Glutamatergic neuron (in vitro differentiated cells): ENCODE measurements around the gene SNRPE. TPM values are rescaled to one million over a fixed set of nuclear protein-coding genes. Genes with fewer than 3 reads are reported as not detected.

Source experiments
- DNase-seq: peaks from one replicate; pipeline ENCODE4 v3.0.0; 2022
- H3K27ac Mint-ChIP-seq: one replicate; pipeline ENCODE4 v1.8.0; 2020; ENCODE audit warnings: mild to moderate bottlenecking, mixed read lengths, inconsistent platforms; ENCODE audit not compliant: unreplicated experiment
- H3K27me3 Mint-ChIP-seq: one replicate; pipeline ENCODE4 v1.8.0; 2020; ENCODE audit warnings: mild to moderate bottlenecking, moderate library complexity, mixed read lengths, inconsistent platforms; ENCODE audit not compliant: unreplicated experiment
- H3K36me3 Mint-ChIP-seq: one replicate; pipeline ENCODE4 v1.8.0; 2020; ENCODE audit warnings: mild to moderate bottlenecking, mixed read lengths, inconsistent platforms; ENCODE audit not compliant: unreplicated experiment
- H3K4me1 Mint-ChIP-seq: one replicate; pipeline ENCODE4 v1.8.0; 2020; ENCODE audit warnings: mild to moderate bottlenecking, low read depth, mixed read lengths, inconsistent platforms; ENCODE audit not compliant: unreplicated experiment
- H3K4me3 Mint-ChIP-seq: one replicate; pipeline ENCODE4 v1.8.0; 2020; ENCODE audit warnings: mild to moderate bottlenecking, mixed read lengths, inconsistent platforms; ENCODE audit not compliant: unreplicated experiment
- H3K9me3 Mint-ChIP-seq: one replicate; pipeline ENCODE4 v1.8.0; 2020; ENCODE audit warnings: mild to moderate bottlenecking, moderate library complexity, mixed read lengths, inconsistent platforms; ENCODE audit not compliant: unreplicated experiment
- total RNA-seq: library from RNA; stranded (reverse); fragmentation: NEBNext Ultra II Directional; extraction: Animal tissue kit (Norgen Biotek cat#: 25700); gene quantifications from one replicate; pipeline ENCODE4 v1.2.1, GENCODE V29; 2021; ENCODE audit not compliant: unreplicated experiment
- TF ChIP-seq, protein P1 (sequence below): fragments of 200-600 bp; sonication (generic); IDR thresholded peaks from one replicate; pipeline ENCODE4 v1.5.0; 2021; ENCODE audit not compliant: partially characterized antibody, unreplicated experiment

Gene SNRPE
- total RNA-seq, 1 donor from 2014 or later: 109 TPM

DNA sequence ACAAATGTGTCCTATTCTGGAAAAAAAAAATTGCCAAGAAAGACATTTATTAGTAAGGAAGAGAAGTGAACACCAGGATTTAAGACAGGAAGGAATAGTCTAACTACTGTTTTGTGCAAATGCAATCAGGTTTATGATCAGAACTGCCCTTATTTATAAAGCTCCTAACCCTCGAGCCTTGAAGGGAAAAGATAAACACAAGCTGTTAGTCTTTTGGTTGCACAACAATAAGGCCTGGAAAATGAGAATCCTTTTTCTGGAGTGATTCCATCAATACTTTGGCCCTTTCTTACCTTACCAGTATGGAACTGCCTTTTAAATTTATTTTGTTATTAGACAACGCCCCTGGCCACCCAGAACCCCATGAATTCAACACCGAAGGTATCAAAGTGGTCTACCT lies 52.9 kb downstream of the SNRPE start:
- DNase-seq: no peak
- no peaks in the 10 kb centered on the region for H3K4me1 Mint-ChIP-seq
- H3K27me3 Mint-ChIP-seq: peaks cover 1% of the 10 kb centered on the region
- H3K4me3 Mint-ChIP-seq: no peak overlapping the region
- no peaks in the 10 kb centered on the region for H3K9me3 Mint-ChIP-seq
- TF ChIP-seq, protein P1, sequence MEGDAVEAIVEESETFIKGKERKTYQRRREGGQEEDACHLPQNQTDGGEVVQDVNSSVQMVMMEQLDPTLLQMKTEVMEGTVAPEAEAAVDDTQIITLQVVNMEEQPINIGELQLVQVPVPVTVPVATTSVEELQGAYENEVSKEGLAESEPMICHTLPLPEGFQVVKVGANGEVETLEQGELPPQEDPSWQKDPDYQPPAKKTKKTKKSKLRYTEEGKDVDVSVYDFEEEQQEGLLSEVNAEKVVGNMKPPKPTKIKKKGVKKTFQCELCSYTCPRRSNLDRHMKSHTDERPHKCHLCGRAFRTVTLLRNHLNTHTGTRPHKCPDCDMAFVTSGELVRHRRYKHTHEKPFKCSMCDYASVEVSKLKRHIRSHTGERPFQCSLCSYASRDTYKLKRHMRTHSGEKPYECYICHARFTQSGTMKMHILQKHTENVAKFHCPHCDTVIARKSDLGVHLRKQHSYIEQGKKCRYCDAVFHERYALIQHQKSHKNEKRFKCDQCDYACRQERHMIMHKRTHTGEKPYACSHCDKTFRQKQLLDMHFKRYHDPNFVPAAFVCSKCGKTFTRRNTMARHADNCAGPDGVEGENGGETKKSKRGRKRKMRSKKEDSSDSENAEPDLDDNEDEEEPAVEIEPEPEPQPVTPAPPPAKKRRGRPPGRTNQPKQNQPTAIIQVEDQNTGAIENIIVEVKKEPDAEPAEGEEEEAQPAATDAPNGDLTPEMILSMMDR: no peak
- no peak overlapping the region for H3K27ac Mint-ChIP-seq
- H3K36me3 Mint-ChIP-seq: no peaks in the 10 kb centered on the region

DNA sequence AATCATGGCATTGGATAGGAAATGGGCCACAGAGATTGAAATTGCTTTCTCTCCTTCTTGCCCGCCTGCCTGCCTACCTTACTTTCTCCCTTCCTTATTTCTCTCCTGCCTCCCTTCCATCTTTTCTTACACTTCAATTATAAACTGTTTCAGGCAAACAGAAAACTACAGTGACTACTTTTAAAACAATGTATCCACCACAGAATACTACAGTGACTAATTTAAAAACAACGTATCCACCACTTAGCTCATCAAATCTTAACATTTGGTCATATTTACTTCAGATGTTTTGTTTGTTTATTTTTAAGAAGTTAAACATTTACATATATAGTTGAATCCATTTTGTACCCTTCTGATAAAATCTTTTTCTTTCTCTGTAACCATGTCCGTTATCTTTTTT lies 54.4 kb downstream of the SNRPE start:
- DNase-seq: no peak

DNA sequence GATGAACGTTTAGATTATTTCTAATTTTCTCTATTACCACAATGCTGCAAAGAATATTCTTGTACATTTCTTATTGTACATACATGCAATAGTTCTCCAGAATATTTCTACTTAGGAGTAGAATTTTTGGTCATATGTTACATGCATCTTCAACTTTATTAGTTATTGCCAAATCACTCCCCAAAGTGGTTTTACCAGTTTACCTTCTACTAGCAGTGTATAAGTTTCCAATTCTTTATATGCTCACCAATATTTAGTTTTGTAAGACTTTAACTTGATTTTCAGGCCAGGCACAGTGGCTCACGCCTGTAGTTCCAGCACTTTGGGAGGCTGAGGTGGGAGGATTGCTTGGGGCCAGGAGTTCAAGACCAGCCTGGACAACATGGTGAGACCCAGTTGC lies 55.4 kb downstream of the SNRPE start:
- Mint-ChIP-seq H3K4me1 (no peaks in the 10 kb centered on the region), H3K27me3 (no peaks in the 10 kb centered on the region), H3K27ac (no peak overlapping the region), H3K4me3 (no peak overlapping the region), H3K9me3 (peaks cover 5% of the 10 kb centered on the region), H3K36me3 (no peaks in the 10 kb centered on the region)
- TF ChIP-seq, protein P1: no peak
- DNase-seq: no peak

More for the DNA sequence above, 54.4 kb downstream of the SNRPE start:
- Mint-ChIP-seq H3K27me3 (no peaks in the 10 kb centered on the region), H3K4me1 (no peaks in the 10 kb centered on the region), H3K4me3 (no peak overlapping the region), H3K36me3 (no peaks in the 10 kb centered on the region), H3K27ac (no peak overlapping the region), H3K9me3 (peaks cover 5% of the 10 kb centered on the region)
- TF ChIP-seq, protein P1: no peak

Other genes with a start within 250 kb of the SNRPE start
- 17.4 TPM for gene ATP2B4, start 234.8 kb upstream of the SNRPE start, total RNA-seq
- not detected for gene LAX1, start 96.4 kb upstream of the SNRPE start, total RNA-seq
- gene ZBED6, start 66.0 kb upstream of the SNRPE start, total RNA-seq: 23.3 TPM
- 63.4 TPM for gene ZC3H11A, start 66.0 kb upstream of the SNRPE start, total RNA-seq
- 2.2 TPM for gene SOX13, start 211.5 kb downstream of the SNRPE start, total RNA-seq